K562 (cell line): ENCODE data around the gene RNU5D-1. TPM values are rescaled to one million over a fixed set of nuclear protein-coding genes. Genes with fewer than 3 reads are reported as not detected.

Experiments
- GATAD2B ChIP-seq: fragments of 450-650 bp; IDR thresholded peaks from 2 replicates; pipeline ENCODE4 v1.6.1; 2017; ENCODE audit warnings: mild to moderate bottlenecking, borderline replicate concordance
- HDAC2 ChIP-seq: fragments of 450-650 bp; IDR thresholded peaks from 2 replicates; pipeline ENCODE4 v1.6.1; 2016; ENCODE audit warnings: mild to moderate bottlenecking
- MAFF ChIP-seq: IDR thresholded peaks from 2 replicates; pipeline ENCODE4 v1.6.1; 2012; ENCODE audit warnings: low read length, improper control_type of control experiment
- TEAD2 ChIP-seq: fragments of 450-650 bp; IDR thresholded peaks from 2 replicates; pipeline ENCODE4 v1.6.1; 2016; ENCODE audit warnings: missing genetic modification characterization, control low read depth, missing compliant biosample characterization
- ZNF143 ChIP-seq: sonication (generic); formaldehyde crosslinking; IDR thresholded peaks from 2 replicates; pipeline ENCODE4 v1.9.0; 2022; ENCODE audit warnings: mild to moderate bottlenecking, missing genetic modification reagents
- ZNF165 ChIP-seq: fragments of 250-450 bp; sonication (Bioruptor Pico); IDR thresholded peaks from 2 replicates; pipeline ENCODE4 v1.4.0; 2020; ENCODE audit warnings: borderline replicate concordance
- ZNF175 ChIP-seq: fragments of 200-800 bp; sonication (Bioruptor generic); IDR thresholded peaks from 2 replicates; pipeline ENCODE4 v1.6.1; 2016; ENCODE audit warnings: low read depth, mild to moderate bottlenecking, missing genetic modification characterization, missing compliant biosample characterization
- ZNF354B ChIP-seq: fragments of 250-450 bp; sonication (Bioruptor Pico); IDR thresholded peaks from 2 replicates; pipeline ENCODE4 v1.4.0; 2020
- ZNF766 ChIP-seq: fragments of 200-800 bp; sonication (Bioruptor generic); conservative IDR thresholded peaks from 2 replicates; pipeline ENCODE4 v1.6.1; 2016; ENCODE audit warnings: missing genetic modification characterization, missing compliant biosample characterization
- ZNF785 ChIP-seq: fragments of 250-450 bp; sonication (Bioruptor Pico); IDR thresholded peaks from 2 replicates; pipeline ENCODE4 v1.4.0; 2020; ENCODE audit warnings: mild to moderate bottlenecking
- polyA plus RNA-seq, 8 experiments: library from polyadenylated mRNA; depleted of rRNA in 4 of 8; stranded (reverse) in 5 of 8; unstranded in 3 of 8; fragments of >200 nt; fragmentation: Nextera tagmentation in 2 of 8; fragmentation: Illumina TruSeq in 1 of 8; extraction: Ambion mirVana in 2 of 8; extraction: Trizol in 1 of 8; gene quantifications; 2 replicates each; pipeline versions ENCODE4 v1.2.1 to v1.2.3, GENCODE V29; 2011 to 2014; ENCODE audit warnings: inconsistent platforms in 1 of 8, missing spikeins in 1 of 8
- total RNA-seq, 7 experiments: library from RNA; depleted of rRNA in 6 of 7; stranded (reverse); fragments of >200 nt in 6 of 7; fragmentation: Illumina TruSeq in 2 of 7; extraction: Trizol in 2 of 7; gene quantifications; 2 replicates each; pipeline versions ENCODE4 v1.2.1 to v1.2.3, GENCODE V29; 2011 to 2021; ENCODE audit warnings: low replicate concordance in 1 of 7
- TF ChIP-seq, protein P1 (sequence below): fragments of 250-450 bp; sonication (Bioruptor Pico); IDR thresholded peaks from 2 replicates; pipeline ENCODE4 v1.8.0; 2022; ENCODE audit warnings: inconsistent platforms, mild to moderate bottlenecking, moderate library complexity, borderline replicate concordance
- TF ChIP-seq, protein P2 (sequence below), 2 experiments: fragments of 200-800 bp in 1 of 2; sonication (Bioruptor generic) in 1 of 2; sonication (generic) in 1 of 2; formaldehyde crosslinking in 1 of 2; IDR thresholded peaks in 1 of 2; conservative IDR thresholded peaks in 1 of 2; 2 replicates each; pipeline versions ENCODE4 v1.5.0 to v1.6.1; 2016 to 2020; ENCODE audit warnings: missing compliant biosample characterization in 1 of 2, missing genetic modification characterization in 1 of 2, missing genetic modification reagents in 1 of 2
- TF ChIP-seq, protein P3 (sequence below), 2 experiments: fragments of 150-350 bp in 1 of 2; IDR thresholded peaks; 2 replicates each; pipeline ENCODE4 v1.6.1; 2012 to 2016; ENCODE audit warnings: low read depth in 2 of 2, low read length in 2 of 2, mild to moderate bottlenecking in 1 of 2, moderate library complexity in 1 of 2
- TF ChIP-seq, protein P4 (sequence below), 2 experiments: fragments of 450-650 bp in 1 of 2; IDR thresholded peaks; 2 replicates each; pipeline ENCODE4 v1.6.1; 2011 to 2017; ENCODE audit warnings: low read depth in 2 of 2, antibody characterized with exemption in 1 of 2, borderline replicate concordance in 1 of 2, low read length in 1 of 2, mild to moderate bottlenecking in 1 of 2, mixed read lengths in 1 of 2; ENCODE audit not compliant: control insufficient read depth in 1 of 2
- TF ChIP-seq, protein P5 (sequence below), 2 experiments: fragments of 450-650 bp in 1 of 2; sonication (generic) in 1 of 2; formaldehyde crosslinking in 1 of 2; IDR thresholded peaks in 1 of 2; conservative IDR thresholded peaks in 1 of 2; 2 replicates each; pipeline versions ENCODE4 v1.6.1 to v1.8.1; 2016 to 2023; ENCODE audit warnings: mild to moderate bottlenecking in 2 of 2, moderate library complexity in 2 of 2, inconsistent platforms in 1 of 2, missing genetic modification reagents in 1 of 2

RNU5D-1 gene
- total and polyA plus RNA-seq, 9 of the 15 experiments (the other 6 are each of a cell fraction or from before 2014, with no cell fraction given): under 0.01 TPM; not detected in 8

DNA sequence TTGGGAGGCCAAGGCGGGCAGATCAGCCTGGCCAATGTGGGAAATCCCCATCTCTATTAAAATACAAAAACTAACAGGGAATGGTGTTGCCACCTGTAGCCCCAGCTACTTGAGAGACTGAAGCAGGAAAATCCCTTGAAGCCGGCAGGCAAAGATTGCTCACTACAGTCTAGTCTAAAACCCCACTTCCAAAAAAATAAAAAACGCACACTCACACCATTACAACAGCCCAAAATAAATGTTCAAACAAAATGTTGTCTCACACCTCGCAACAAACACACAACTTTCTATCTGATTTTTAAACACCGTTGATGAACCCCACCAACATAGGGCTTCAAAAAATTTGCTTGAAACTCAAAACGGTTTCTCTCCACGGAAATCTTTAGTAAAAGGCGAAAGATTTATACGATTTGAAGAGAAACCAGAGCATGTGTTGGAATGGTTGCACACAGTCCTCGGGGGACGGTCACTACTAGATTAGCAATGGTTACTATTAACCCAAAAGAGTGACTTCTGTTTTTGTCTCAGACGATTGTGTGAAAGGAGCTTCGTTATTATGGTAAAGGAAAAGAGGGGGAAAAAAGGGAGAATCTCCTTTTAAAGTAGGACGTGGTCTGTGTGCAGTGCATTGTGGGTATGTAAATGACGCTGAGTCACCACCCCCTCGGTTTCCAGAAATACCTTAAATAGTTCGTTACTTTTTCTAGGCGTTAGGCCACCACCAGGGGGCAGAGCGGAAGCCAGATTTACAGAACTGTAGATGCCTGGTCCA is at the start of gene RNU5D-1 (continued):
- TF ChIP-seq, protein P1, sequence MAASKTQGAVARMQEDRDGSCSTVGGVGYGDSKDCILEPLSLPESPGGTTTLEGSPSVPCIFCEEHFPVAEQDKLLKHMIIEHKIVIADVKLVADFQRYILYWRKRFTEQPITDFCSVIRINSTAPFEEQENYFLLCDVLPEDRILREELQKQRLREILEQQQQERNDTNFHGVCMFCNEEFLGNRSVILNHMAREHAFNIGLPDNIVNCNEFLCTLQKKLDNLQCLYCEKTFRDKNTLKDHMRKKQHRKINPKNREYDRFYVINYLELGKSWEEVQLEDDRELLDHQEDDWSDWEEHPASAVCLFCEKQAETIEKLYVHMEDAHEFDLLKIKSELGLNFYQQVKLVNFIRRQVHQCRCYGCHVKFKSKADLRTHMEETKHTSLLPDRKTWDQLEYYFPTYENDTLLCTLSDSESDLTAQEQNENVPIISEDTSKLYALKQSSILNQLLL (CRISPR knock-in tag): no peak
- TF ChIP-seq ZNF165: no peak
- peak; percentile 94 for TF ChIP-seq GATAD2B
- TF ChIP-seq, protein P2, sequence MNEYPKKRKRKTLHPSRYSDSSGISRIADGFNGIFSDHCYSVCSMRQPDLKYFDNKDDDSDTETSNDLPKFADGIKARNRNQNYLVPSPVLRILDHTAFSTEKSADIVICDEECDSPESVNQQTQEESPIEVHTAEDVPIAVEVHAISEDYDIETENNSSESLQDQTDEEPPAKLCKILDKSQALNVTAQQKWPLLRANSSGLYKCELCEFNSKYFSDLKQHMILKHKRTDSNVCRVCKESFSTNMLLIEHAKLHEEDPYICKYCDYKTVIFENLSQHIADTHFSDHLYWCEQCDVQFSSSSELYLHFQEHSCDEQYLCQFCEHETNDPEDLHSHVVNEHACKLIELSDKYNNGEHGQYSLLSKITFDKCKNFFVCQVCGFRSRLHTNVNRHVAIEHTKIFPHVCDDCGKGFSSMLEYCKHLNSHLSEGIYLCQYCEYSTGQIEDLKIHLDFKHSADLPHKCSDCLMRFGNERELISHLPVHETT (CRISPR knock-in tag; conservative IDR thresholded peaks at IDR 0.05 in 1 of 2, IDR thresholded peaks at IDR 0.05 in 1 of 2): peak in 1 of 2 experiments; percentile 63; a peak in 2 of 4 replicates
- TF ChIP-seq TEAD2: peak; percentile 58
- peak; percentile 85 for TF ChIP-seq ZNF175
- peak; percentile 96 for TF ChIP-seq ZNF766 (CRISPR knock-in tag)
- TF ChIP-seq MAFF: peak; percentile 89
- TF ChIP-seq, protein P3, sequence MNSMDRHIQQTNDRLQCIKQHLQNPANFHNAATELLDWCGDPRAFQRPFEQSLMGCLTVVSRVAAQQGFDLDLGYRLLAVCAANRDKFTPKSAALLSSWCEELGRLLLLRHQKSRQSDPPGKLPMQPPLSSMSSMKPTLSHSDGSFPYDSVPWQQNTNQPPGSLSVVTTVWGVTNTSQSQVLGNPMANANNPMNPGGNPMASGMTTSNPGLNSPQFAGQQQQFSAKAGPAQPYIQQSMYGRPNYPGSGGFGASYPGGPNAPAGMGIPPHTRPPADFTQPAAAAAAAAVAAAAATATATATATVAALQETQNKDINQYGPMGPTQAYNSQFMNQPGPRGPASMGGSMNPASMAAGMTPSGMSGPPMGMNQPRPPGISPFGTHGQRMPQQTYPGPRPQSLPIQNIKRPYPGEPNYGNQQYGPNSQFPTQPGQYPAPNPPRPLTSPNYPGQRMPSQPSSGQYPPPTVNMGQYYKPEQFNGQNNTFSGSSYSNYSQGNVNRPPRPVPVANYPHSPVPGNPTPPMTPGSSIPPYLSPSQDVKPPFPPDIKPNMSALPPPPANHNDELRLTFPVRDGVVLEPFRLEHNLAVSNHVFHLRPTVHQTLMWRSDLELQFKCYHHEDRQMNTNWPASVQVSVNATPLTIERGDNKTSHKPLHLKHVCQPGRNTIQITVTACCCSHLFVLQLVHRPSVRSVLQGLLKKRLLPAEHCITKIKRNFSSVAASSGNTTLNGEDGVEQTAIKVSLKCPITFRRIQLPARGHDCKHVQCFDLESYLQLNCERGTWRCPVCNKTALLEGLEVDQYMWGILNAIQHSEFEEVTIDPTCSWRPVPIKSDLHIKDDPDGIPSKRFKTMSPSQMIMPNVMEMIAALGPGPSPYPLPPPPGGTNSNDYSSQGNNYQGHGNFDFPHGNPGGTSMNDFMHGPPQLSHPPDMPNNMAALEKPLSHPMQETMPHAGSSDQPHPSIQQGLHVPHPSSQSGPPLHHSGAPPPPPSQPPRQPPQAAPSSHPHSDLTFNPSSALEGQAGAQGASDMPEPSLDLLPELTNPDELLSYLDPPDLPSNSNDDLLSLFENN (IDR thresholded peaks at IDR 0.05; ENCODE audit: low read depth in 2 of 2, low read length in 2 of 2): peak; percentile 34 to 100; a peak in 2 of 4 replicates
- TF ChIP-seq, protein P4, sequence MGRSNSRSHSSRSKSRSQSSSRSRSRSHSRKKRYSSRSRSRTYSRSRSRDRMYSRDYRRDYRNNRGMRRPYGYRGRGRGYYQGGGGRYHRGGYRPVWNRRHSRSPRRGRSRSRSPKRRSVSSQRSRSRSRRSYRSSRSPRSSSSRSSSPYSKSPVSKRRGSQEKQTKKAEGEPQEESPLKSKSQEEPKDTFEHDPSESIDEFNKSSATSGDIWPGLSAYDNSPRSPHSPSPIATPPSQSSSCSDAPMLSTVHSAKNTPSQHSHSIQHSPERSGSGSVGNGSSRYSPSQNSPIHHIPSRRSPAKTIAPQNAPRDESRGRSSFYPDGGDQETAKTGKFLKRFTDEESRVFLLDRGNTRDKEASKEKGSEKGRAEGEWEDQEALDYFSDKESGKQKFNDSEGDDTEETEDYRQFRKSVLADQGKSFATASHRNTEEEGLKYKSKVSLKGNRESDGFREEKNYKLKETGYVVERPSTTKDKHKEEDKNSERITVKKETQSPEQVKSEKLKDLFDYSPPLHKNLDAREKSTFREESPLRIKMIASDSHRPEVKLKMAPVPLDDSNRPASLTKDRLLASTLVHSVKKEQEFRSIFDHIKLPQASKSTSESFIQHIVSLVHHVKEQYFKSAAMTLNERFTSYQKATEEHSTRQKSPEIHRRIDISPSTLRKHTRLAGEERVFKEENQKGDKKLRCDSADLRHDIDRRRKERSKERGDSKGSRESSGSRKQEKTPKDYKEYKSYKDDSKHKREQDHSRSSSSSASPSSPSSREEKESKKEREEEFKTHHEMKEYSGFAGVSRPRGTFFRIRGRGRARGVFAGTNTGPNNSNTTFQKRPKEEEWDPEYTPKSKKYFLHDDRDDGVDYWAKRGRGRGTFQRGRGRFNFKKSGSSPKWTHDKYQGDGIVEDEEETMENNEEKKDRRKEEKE (IDR thresholded peaks at IDR 0.05; ENCODE audit: borderline replicate concordance in 1 of 2, control insufficient read depth in 1 of 2, low read depth in 2 of 2, low read length in 1 of 2): peak; percentile 77 to 100
- peak; percentile 78 for TF ChIP-seq ZNF354B (CRISPR knock-in tag)
- TF ChIP-seq ZNF785 (CRISPR knock-in tag): no peak
- TF ChIP-seq ZNF143 (CRISPR knock-in tag): peak; percentile 90
- no peak for TF ChIP-seq HDAC2
- TF ChIP-seq, protein P5, sequence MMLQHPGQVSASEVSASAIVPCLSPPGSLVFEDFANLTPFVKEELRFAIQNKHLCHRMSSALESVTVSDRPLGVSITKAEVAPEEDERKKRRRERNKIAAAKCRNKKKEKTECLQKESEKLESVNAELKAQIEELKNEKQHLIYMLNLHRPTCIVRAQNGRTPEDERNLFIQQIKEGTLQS (IDR thresholded peaks at IDR 0.05): peak; percentile 96
- TF ChIP-seq, protein P5 (CRISPR knock-in tag; conservative IDR thresholded peaks at IDR 0.05): peak; percentile 87
